Sigmoid colon (tissue), 7 donors: Measurements from ENCODE around the gene ZNF446. TPM values are rescaled to one million over a fixed set of nuclear protein-coding genes. Genes with fewer than 3 reads are reported as not detected.
"Not testable (repeated sequence)": the region's sequence is repeated elsewhere in the genome, so short reads cannot be mapped to it uniquely, and the experiment has no call there.

Experiments
- DNase-seq: peaks from one replicate; pipeline ENCODE4 v3.0.0-alpha.2; 2019
- H3K27ac ChIP-seq, 4 donors: fragments of 200-600 bp; sonication (generic); one replicate each; pipeline ENCODE4 v1.5.1; 2016 to 2019; ENCODE audit warnings: mild to moderate bottlenecking in 1 of 4
- H3K27me3 ChIP-seq, 3 donors: fragments of 200-600 bp; sonication (generic); one replicate each; pipeline ENCODE4 v1.5.1; 2019; ENCODE audit warnings: mild to moderate bottlenecking in 1 of 3
- H3K36me3 ChIP-seq, 4 donors: fragments of 200-600 bp; sonication (generic); one replicate each; pipeline ENCODE4 v1.5.1; 2016 to 2019
- H3K4me1 ChIP-seq, 4 donors: fragments of 200-600 bp; sonication (generic); one replicate each; pipeline ENCODE4 v1.5.1; 2017 to 2019
- H3K4me3 ChIP-seq, 4 donors: fragments of 200-600 bp; sonication (generic); one replicate each; pipeline ENCODE4 v1.5.1; 2017 to 2019; ENCODE audit warnings: mild to moderate bottlenecking in 2 of 4, moderate library complexity in 1 of 4
- H3K9me3 ChIP-seq, 4 donors: fragments of 200-600 bp in 3 of 4; sonication (generic) in 3 of 4; one replicate each; pipeline versions ENCODE4 v1.5.1 to v1.6.1; 2013 to 2019
- EP300 ChIP-seq, 4 donors: sonication (generic); formaldehyde crosslinking; IDR thresholded peaks; one replicate each; pipeline ENCODE4 v1.6.1; 2017; ENCODE audit warnings: antibody characterized with exemption in 4 of 4
- POLR2A ChIP-seq, 2 donors: fragments of 450-650 bp; IDR thresholded peaks; one replicate each; pipeline ENCODE4 v1.6.1; 2016; ENCODE audit warnings: antibody characterized with exemption in 2 of 2, mild to moderate bottlenecking in 2 of 2, moderate library complexity in 2 of 2
- POLR2AphosphoS5 ChIP-seq, 4 donors: sonication (generic); formaldehyde crosslinking; IDR thresholded peaks; one replicate each; pipeline ENCODE4 v1.6.1; 2017; ENCODE audit warnings: antibody characterized with exemption in 4 of 4
- WGBS, 2 donors: extraction: QIAGEN DNeasy Blood & Tissue Kit; methylation state at CpG; one replicate each; pipeline ENCODE4 v1.1.7; 2013; 5-methylcytosine and 5-hydroxymethylcytosine counted together
- intact Hi-C: fragments of 100-400 bp; cut with DNase I; formaldehyde crosslinking; loops from one replicate; pipeline ENCODE4 v1.15.1; 2023
- polyA plus RNA-seq, 3 donors: library from polyadenylated mRNA; stranded (reverse); fragments of 200-250 nt; gene quantifications; one replicate each; pipeline ENCODE4 v1.2.3, GENCODE V29; 2013
- total RNA-seq, 4 donors: library from RNA; depleted of rRNA; stranded (reverse); fragments of >200 nt; gene quantifications; one replicate each; pipeline ENCODE4 v1.1.0, GENCODE V29; 2016
- TF ChIP-seq, protein P1 (sequence below), 4 experiments: fragments of 450-650 bp in 3 of 4; fragments of 200-600 bp in 1 of 4; IDR thresholded peaks; one replicate each; pipeline ENCODE4 v1.5.1; 2016 to 2019; ENCODE audit warnings: antibody characterized with exemption in 4 of 4, mild to moderate bottlenecking in 3 of 4, moderate library complexity in 2 of 4
- donor health status: healthy with polysubstance abuse.
- donor health status: Bipolar disorder and iron deficiency.
- donor health status: healthy.

The ZNF446 gene
- total and polyA plus RNA-seq, 7 donors: 4.4 to 20.8 (median 11.4) TPM

GRCh38 chr19:58439576-58440554 is 36.3 kb upstream of the ZNF446 start, which contains the start of gene ZNF132:
Gene ZNF132 (minus strand): TSS chr19:58440153. CDS start chr19:58439821, 332 bp downstream.
- 7 to 12% methylated on average over 59 of the region's 59 CpGs for WGBS, 2 donors
- Histone ChIP-seq H3K27ac (peak within 1 kb of the TSS; percentile 80 to 89 (median 84)), H3K4me1 (peaks cover 0 to 23% (median 16%) of the 10 kb centered on the region in 4 donors), H3K36me3 (peaks cover 25 to 39% (median 30%) of the 10 kb centered on the region in 4 donors), H3K9me3 (peaks cover 23 to 44% (median 32%) of the 10 kb centered on the region in 4 donors), H3K4me3 (peak within 1 kb of the TSS; percentile 49 to 72 (median 67)), H3K27me3 (no peaks in the 10 kb centered on the region)
- intact Hi-C loops: loop anchor here (2.0 kb wide), 2 partner anchors 31 to 77 kb away; partner anchors contain the start of genes ZNF497 and ZNF584
- peak; percentile 99 for DNase-seq
- TF ChIP-seq POLR2AphosphoS5 (IDR thresholded peaks at IDR 0.05): peak; percentile 53 to 81 (median 74)
- TF ChIP-seq, protein P1, sequence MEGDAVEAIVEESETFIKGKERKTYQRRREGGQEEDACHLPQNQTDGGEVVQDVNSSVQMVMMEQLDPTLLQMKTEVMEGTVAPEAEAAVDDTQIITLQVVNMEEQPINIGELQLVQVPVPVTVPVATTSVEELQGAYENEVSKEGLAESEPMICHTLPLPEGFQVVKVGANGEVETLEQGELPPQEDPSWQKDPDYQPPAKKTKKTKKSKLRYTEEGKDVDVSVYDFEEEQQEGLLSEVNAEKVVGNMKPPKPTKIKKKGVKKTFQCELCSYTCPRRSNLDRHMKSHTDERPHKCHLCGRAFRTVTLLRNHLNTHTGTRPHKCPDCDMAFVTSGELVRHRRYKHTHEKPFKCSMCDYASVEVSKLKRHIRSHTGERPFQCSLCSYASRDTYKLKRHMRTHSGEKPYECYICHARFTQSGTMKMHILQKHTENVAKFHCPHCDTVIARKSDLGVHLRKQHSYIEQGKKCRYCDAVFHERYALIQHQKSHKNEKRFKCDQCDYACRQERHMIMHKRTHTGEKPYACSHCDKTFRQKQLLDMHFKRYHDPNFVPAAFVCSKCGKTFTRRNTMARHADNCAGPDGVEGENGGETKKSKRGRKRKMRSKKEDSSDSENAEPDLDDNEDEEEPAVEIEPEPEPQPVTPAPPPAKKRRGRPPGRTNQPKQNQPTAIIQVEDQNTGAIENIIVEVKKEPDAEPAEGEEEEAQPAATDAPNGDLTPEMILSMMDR (IDR thresholded peaks at IDR 0.05): no peak
- TF ChIP-seq EP300 (IDR thresholded peaks at IDR 0.05): peak in 1 of 4 donors; percentile 60
- TF ChIP-seq POLR2A (IDR thresholded peaks at IDR 0.05): no peak

DNA sequence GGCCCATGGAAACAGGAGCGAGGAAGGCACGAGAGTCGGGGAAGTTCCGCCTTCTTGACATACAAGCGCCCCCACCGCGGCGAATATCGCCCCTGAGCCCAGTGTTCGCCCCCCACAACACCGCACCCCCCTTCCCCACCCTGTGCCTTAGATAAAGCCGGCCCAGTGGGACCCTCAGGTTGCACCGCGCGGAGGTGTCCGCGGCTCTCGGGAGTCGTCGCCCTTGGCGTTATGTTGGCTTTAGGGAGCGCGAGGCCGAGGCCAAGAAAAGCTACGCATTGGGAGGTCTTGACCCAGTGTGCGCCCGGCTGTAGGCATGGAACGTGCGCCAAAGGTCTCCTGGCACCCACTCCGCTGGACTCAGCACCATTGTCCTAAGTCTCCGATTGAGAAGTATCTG is 35.6 kb upstream of the ZNF446 start:
- no peaks in the 10 kb centered on the region for H3K27me3 ChIP-seq
- peaks cover 0 to 23% (median 16%) of the 10 kb centered on the region in 4 donors for H3K4me1 ChIP-seq
- intact Hi-C loops: loop anchor here (2.0 kb wide), 1 partner anchor 78 kb away; the partner anchor contains the start of gene ZNF497
- H3K4me3 ChIP-seq: peak overlapping the region; percentile 49 to 72 (median 67)
- peaks cover 18 to 32% (median 23%) of the 10 kb centered on the region in 4 donors for H3K36me3 ChIP-seq
- H3K27ac ChIP-seq: peak overlapping the region; percentile 80 to 89 (median 84)
- no peak for DNase-seq
- H3K9me3 ChIP-seq: peaks cover 17 to 37% (median 26%) of the 10 kb centered on the region in 4 donors
- no peak for TF ChIP-seq POLR2AphosphoS5 (IDR thresholded peaks at IDR 0.05)
- TF ChIP-seq, protein P1 (IDR thresholded peaks at IDR 0.05): no peak
- no peak for TF ChIP-seq EP300 (IDR thresholded peaks at IDR 0.05)
- no peak for TF ChIP-seq POLR2A (IDR thresholded peaks at IDR 0.05)
- 16 to 43% methylated on average over 31 of the region's 31 CpGs for WGBS, 2 donors

GRCh38 chr19:58442986-58443385 is 33.2 kb upstream of the ZNF446 start:
- DNase-seq, intact Hi-C loops, H3K4me3 ChIP-seq, H3K27me3 ChIP-seq, H3K36me3 ChIP-seq, H3K27ac ChIP-seq: not testable (repeated sequence)
- Histone ChIP-seq H3K4me1 (peaks cover 0 to 23% (median 16%) of the 10 kb centered on the region in 4 donors), H3K9me3 (peaks cover 2 to 12% (median 8%) of the 10 kb centered on the region in 4 donors)
- WGBS, 2 donors: 90 to 94% methylated on average over 7 of the region's 7 CpGs

DNA sequence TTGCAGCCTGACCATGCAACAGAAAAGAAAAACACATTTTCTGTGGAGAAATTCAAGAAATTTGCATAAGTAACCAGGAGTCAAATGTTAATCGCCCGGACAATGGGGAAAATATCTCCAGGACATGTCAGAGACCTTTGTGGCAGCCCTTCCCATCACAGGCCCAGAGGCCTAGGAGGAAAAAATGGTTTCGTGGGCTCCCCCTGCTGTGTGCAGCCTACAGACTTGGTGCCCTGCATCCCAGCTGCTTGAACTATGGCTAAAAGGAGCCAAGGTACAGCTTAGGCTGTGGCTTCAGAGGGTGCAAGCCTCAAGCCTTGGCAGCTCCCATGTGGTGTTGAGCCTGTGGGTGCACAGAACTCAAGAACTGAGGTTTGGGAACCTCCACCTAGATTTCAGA is 27.3 kb upstream of the ZNF446 start:
- 75 to 83% methylated on average over 3 of the region's 3 CpGs for WGBS, 2 donors
- H3K36me3 ChIP-seq, H3K9me3 ChIP-seq, intact Hi-C loops, H3K27ac ChIP-seq, H3K4me3 ChIP-seq, DNase-seq: not testable (repeated sequence)
- Histone ChIP-seq H3K4me1 (peaks cover 0 to 14% (median 12%) of the 10 kb centered on the region in 4 donors), H3K27me3 (peaks cover 0 to 11% (median 0%) of the 10 kb centered on the region in 3 donors)

DNA sequence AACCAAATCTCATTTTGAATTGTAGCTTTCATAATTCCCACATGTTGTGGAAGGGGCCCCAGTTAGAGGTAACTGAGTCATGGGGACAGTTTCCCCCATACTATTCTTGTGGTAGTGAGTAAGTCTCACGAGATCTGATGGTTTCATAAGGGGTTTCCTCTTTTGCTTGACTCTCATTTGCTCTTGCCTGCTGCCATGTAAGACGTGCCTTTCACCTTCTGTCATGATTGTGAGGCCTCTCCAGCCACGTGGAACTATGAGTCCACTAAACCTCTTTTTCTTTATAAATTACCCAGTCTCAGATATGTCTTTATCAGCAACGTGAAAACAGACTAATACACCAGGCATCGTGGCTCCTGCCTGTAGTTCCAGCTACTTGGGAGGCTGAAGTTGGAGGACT is 26.2 kb upstream of the ZNF446 start:
- Histone ChIP-seq H3K36me3 (peaks cover 0 to 15% (median 3%) of the 10 kb centered on the region in 4 donors), H3K27me3 (peaks cover 0 to 11% (median 0%) of the 10 kb centered on the region in 3 donors), H3K4me1 (peaks cover 0 to 14% (median 12%) of the 10 kb centered on the region in 4 donors)
- DNase-seq, H3K4me3 ChIP-seq, H3K9me3 ChIP-seq, H3K27ac ChIP-seq: not testable (repeated sequence)
- WGBS, 2 donors: 60 to 63% methylated on average over 5 of the region's 5 CpGs
- intact Hi-C loops: loop anchor here (2.0 kb wide), 2 partner anchors 17 to 49 kb away; partner anchors contain the start of gene ZNF324
